HepG2 (cell line): ENCODE data around the gene SLC4A9.

Experiments used
- CBX1 ChIP-seq: IDR thresholded peaks from one replicate; pipeline ENCODE4 v1.6.1; 2016; ENCODE audit warnings: antibody characterized with exemption, low read depth
- CTCF ChIP-seq: sonication (generic); formaldehyde crosslinking; IDR thresholded peaks from 2 replicates; pipeline ENCODE4 v1.5.0; 2020; ENCODE audit warnings: mild to moderate bottlenecking, missing genetic modification reagents, moderate library complexity
- EZH2 ChIP-seq: conservative IDR thresholded peaks from 2 replicates; pipeline ENCODE4 v1.6.1; 2012; ENCODE audit warnings: mild to moderate bottlenecking, low read depth, low read length, moderate library complexity
- FOXA3 ChIP-seq: IDR thresholded peaks from 2 replicates; pipeline ENCODE4 v1.6.1; 2016; ENCODE audit warnings: missing genetic modification reagents, missing compliant biosample characterization
- HMGXB4 ChIP-seq, 2 experiments: sonication (generic) in 1 of 2; formaldehyde crosslinking in 1 of 2; IDR thresholded peaks; 2 replicates each; pipeline versions ENCODE4 v1.4.0 to v1.6.1; 2018 to 2020; ENCODE audit warnings: missing genetic modification reagents in 2 of 2, borderline replicate concordance in 1 of 2, low read depth in 1 of 2, mild to moderate bottlenecking in 1 of 2, missing biosample characterization in 1 of 2
- IRF2 ChIP-seq: IDR thresholded peaks from 2 replicates; pipeline ENCODE4 v1.6.1; 2018; ENCODE audit warnings: missing genetic modification reagents, missing compliant biosample characterization
- POLR2AphosphoS5 ChIP-seq: IDR thresholded peaks from 2 replicates; pipeline ENCODE4 v1.6.1; 2012; ENCODE audit warnings: low read depth, low read length
- ZNF335 ChIP-seq: sonication (generic); formaldehyde crosslinking; IDR thresholded peaks from 2 replicates; pipeline ENCODE4 v1.4.0; 2020; ENCODE audit warnings: missing genetic modification reagents

DNA sequence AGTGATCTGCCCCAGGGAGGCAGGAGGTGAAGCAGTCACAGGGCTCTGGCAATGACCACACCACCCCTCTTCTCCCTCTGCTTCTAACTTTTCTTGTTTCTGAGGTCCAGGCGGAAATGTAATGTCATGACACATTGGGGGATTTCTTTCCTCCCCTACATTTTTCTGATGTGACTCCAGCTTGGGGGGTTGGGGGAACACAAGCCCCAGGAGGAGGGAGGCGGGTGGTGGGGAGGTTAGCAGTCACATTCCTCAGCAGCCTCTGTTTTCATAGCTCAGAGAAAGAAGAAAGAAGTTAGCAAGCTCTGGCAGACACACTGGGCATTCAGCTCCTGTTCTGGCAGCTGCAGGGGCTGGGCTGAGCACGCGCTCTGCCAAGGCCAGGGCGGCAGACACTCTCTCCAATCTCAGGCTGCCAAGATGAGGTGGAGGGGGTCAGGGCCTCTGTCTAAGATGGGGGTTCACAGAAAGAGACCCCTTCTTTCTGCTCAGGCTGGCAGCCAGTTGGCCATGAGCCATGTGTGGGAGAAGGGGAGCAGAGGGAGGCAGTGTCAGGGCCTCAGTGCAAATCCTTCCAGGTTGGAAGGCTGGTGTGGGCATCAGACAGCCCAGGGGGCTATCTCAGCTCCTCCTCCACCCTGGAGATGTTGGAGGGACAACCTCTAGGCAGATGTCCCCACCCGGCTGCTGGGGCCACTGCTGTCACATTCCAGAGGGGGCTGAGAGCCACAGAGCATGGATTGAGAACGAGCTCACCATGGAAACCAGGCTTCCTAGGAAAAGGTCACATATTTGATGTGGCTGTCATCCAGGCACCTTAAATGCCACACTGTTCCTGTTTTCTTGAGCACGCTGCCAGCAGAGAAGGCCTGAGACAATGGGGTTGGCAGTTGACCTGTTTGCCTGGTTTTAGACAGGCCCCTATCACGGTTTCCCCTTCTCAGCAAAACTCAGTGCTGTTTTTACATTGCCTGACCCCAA is 37.0 kb upstream of the SLC4A9 start:
- TF ChIP-seq POLR2AphosphoS5 (no peak), EZH2 (no peak), ZNF335 (CRISPR knock-in tag) (no peak), HMGXB4 (CRISPR knock-in tag; IDR thresholded peaks at IDR 0.05; ENCODE audit: borderline replicate concordance in 1 of 2, low read depth in 1 of 2) (no peak), FOXA3 (CRISPR knock-in tag) (no peak), CTCF (no peak), IRF2 (no peak), CBX1 (no peak)
